AG09309 (cell line): ENCODE results near the gene TEX30.

ENCODE experiments used
- DNase-seq: peaks from one replicate; pipeline ENCODE4 v3.0.0-alpha.2; 2010; ENCODE audit warnings: low read depth
- H3K4me3 ChIP-seq: 2 replicates; pipeline ENCODE4 v1.5.1; 2011; ENCODE audit warnings: mild to moderate bottlenecking, low read depth, low read length, moderate library complexity; ENCODE audit not compliant: control insufficient read depth
- CTCF ChIP-seq: IDR thresholded peaks from 2 replicates; pipeline ENCODE4 v1.5.1; 2011; ENCODE audit warnings: mild to moderate bottlenecking, low read depth, low read length, inconsistent platforms; ENCODE audit not compliant: insufficient read depth, control insufficient read depth; ENCODE audit errors: missing control alignments

Gene TEX30

GRCh38 chr13:102773441-102774213 lies at the start of gene TEX30:
Gene TEX30 (minus strand): TSS chr13:102773786. CDS start chr13:102770026, 3,760 bp downstream.
- TF ChIP-seq CTCF, result no peak
- peak; percentile 13 for DNase-seq
- H3K4me3 ChIP-seq, result peak within 1 kb of the TSS; percentile 97

- DNase-seq, result no peak
- no peak for TF ChIP-seq CTCF
- H3K4me3 ChIP-seq, result no peak overlapping the region
Measured at GRCh38 chr13:102817907-102818306, 44.3 kb upstream of the TEX30 start.

GRCh38 chr13:102817241-102817640 lies 43.7 kb upstream of the TEX30 start:
- no peak for TF ChIP-seq CTCF
- H3K4me3 ChIP-seq, result no peak overlapping the region
- DNase-seq, result no peak

GRCh38 chr13:102816708-102817107 lies 43.1 kb upstream of the TEX30 start:
- no peak for DNase-seq
- H3K4me3 ChIP-seq, result no peak overlapping the region
- no peak for TF ChIP-seq CTCF

- H3K4me3 ChIP-seq, result no peak overlapping the region
- no peak for TF ChIP-seq CTCF
- no peak for DNase-seq
Measured at GRCh38 chr13:102815788-102816187, 42.2 kb upstream of the TEX30 start.

- TF ChIP-seq CTCF, result no peak
- no peak for DNase-seq
- no peak overlapping the region for H3K4me3 ChIP-seq
Measured at GRCh38 chr13:102814793-102815192, 41.2 kb upstream of the TEX30 start.
